ENCODE measurements around the gene SAV1. TPM values are rescaled to one million over a fixed set of nuclear protein-coding genes. Genes with fewer than 3 reads are reported as not detected.

The SAV1 gene
- total and polyA plus RNA-seq, 2 of the 4 experiments (the other 2 are of a cell fraction) = 17.0 to 18.8 TPM

- Histone ChIP-seq H3K27me3 (ENCODE audit: control insufficient read depth, insufficient read depth, low read length) (no peaks in the 10 kb centered on the region), H3K79me1 (ENCODE audit: low read depth in 1 of 2, low read length in 2 of 2) (no peaks in the 10 kb centered on the region), H3K4me1 (ENCODE audit: control insufficient read depth, insufficient read depth, low read length) (peaks cover 1% of the 10 kb centered on the region; the same call in 1 of the 2 replicates), H2AFZ (replicated peaks; ENCODE audit: low read length, poor library complexity) (peak overlapping the region; percentile 9), H2BK15ac (ENCODE audit: low read depth, low read length) (peak overlapping the region; percentile 71; the same call in 2 of the 3 replicates), H3K4ac (ENCODE audit: low read depth, low read length) (no peak overlapping the region), H3K9me1 (ENCODE audit: insufficient read depth, low read length) (no peaks in the 10 kb centered on the region), H3K4me3 (ENCODE audit: insufficient read depth, low read depth, low read length) (no peak overlapping the region), H4K5ac (ENCODE audit: low read depth, low read length) (peak overlapping the region; percentile 39; the same call in 1 of the 2 replicates), H3K18ac (ENCODE audit: low read depth, low read length) (no peak overlapping the region), H3K4me2 (ENCODE audit: low read depth, low read length) (no peak overlapping the region), H4K8ac (ENCODE audit: low read depth in 2 of 2, low read length in 2 of 2) (no peak overlapping the region), H2AK5ac (ENCODE audit: low read depth, low read length) (peak overlapping the region; percentile 17; the same call in 1 of the 2 replicates), H2BK20ac (ENCODE audit: low read depth, low read length) (peak overlapping the region; percentile 66; the same call in 1 of the 2 replicates), H3K27ac (ENCODE audit: insufficient read depth, low read length) (no peak overlapping the region), H2BK120ac (ENCODE audit: low read depth, low read length) (peak overlapping the region; percentile 3; the same call in 1 of the 2 replicates), H3K14ac (replicated peaks; ENCODE audit: low read depth, low read length) (peak overlapping the region; percentile 23; the same call in 1 of the 2 replicates), H4K20me1 (ENCODE audit: insufficient read depth, low read length) (no peaks in the 10 kb centered on the region), H2AK9ac (replicated peaks; ENCODE audit: low read depth, low read length, poor library complexity) (peak overlapping the region; percentile 43), H3K9me3 (ENCODE audit: control insufficient read depth, insufficient read depth, low read length) (no peaks in the 10 kb centered on the region), H3K36me3 (ENCODE audit: control insufficient read depth, insufficient read depth, low read length) (no peaks in the 10 kb centered on the region), H3K9ac (ENCODE audit: low read depth, low read length) (no peak overlapping the region), H3K23ac (ENCODE audit: low read depth, low read length) (no peak overlapping the region), H3K56ac (ENCODE audit: extremely low read depth, insufficient read depth, low read length) (no peak overlapping the region), H2BK5ac (ENCODE audit: low read depth, low read length, poor library complexity, severe bottlenecking) (no peak overlapping the region), H4K91ac (ENCODE audit: insufficient read depth, low read depth, low read length) (no peak overlapping the region)
- TF ChIP-seq CEBPB (IDR thresholded peaks at IDR 0.05; ENCODE audit: low read depth, low read length) (no peak), POLR2A (IDR thresholded peaks at IDR 0.05; ENCODE audit: low read depth, low read length) (no peak), SMC3 (IDR thresholded peaks at IDR 0.05; ENCODE audit: low read depth, low read length) (no peak), NFE2L2 (IDR thresholded peaks at IDR 0.05; ENCODE audit: low read depth, low read length) (no peak), FOS (IDR thresholded peaks at IDR 0.05; ENCODE audit: low read depth, low read length) (no peak), RCOR1 (IDR thresholded peaks at IDR 0.05; ENCODE audit: insufficient replicate concordance, low read length) (no peak), MAFK (IDR thresholded peaks at IDR 0.05; ENCODE audit: low read depth, low read length) (no peak), CTCF (conservative IDR thresholded peaks at IDR 0.05; ENCODE audit: low read depth, low read length) (no peak), CHD1 (IDR thresholded peaks at IDR 0.05; ENCODE audit: low read depth, low read length) (no peak), RFX5 (IDR thresholded peaks at IDR 0.05; ENCODE audit: low read depth, low read length) (no peak), MAZ (IDR thresholded peaks at IDR 0.05; ENCODE audit: borderline replicate concordance, low read depth, low read length) (no peak), RAD21 (IDR thresholded peaks at IDR 0.05; ENCODE audit: low read length) (no peak), MXI1 (IDR thresholded peaks at IDR 0.05; ENCODE audit: borderline replicate concordance, low read depth, low read length) (no peak)
- TF ChIP-seq, protein P1, sequence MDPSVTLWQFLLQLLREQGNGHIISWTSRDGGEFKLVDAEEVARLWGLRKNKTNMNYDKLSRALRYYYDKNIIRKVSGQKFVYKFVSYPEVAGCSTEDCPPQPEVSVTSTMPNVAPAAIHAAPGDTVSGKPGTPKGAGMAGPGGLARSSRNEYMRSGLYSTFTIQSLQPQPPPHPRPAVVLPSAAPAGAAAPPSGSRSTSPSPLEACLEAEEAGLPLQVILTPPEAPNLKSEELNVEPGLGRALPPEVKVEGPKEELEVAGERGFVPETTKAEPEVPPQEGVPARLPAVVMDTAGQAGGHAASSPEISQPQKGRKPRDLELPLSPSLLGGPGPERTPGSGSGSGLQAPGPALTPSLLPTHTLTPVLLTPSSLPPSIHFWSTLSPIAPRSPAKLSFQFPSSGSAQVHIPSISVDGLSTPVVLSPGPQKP (IDR thresholded peaks at IDR 0.05; ENCODE audit: borderline replicate concordance, low read depth, low read length) = no peak
- TF ChIP-seq, protein P2, sequence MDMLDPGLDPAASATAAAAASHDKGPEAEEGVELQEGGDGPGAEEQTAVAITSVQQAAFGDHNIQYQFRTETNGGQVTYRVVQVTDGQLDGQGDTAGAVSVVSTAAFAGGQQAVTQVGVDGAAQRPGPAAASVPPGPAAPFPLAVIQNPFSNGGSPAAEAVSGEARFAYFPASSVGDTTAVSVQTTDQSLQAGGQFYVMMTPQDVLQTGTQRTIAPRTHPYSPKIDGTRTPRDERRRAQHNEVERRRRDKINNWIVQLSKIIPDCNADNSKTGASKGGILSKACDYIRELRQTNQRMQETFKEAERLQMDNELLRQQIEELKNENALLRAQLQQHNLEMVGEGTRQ (IDR thresholded peaks at IDR 0.05; ENCODE audit: low read depth, low read length) = no peak
- WGBS, 2 experiments (ENCODE audit: extremely low coverage in 2 of 2, insufficient read length in 1 of 2) = no CpG with 5 or more reads among the region's 3 CpGs
- BruUV-seq (replicated peaks) = no TSS peak
- POLR2A ChIA-PET (ENCODE audit: unreplicated experiment) = no interaction called here
- CTCF ChIA-PET = interaction anchor here (2.0 kb wide), 2 partner anchors 113 to 172 kb away, joined by 8 to 13 read pairs; no protein-coding TSS in a partner anchor
- dilution Hi-C loops (cut with HindIII; ENCODE audit: low sequenced_read_pairs, unreplicated experiment) = no loop called here
- intact Hi-C loops (cut with micrococcal nuclease) = no loop called here
- ATAC-seq (ENCODE audit: low read depth) = no peak
- in situ Hi-C loops (cut with MboI; ENCODE audit: low sequenced_read_pairs) = no loop called here
- no peak for DNase-seq
These were observed 66.1 kb downstream of the SAV1 start for GRCh38 chr14:50602035-50602434.
